ENCODE results near the gene FUT8.

Gene FUT8

DNA sequence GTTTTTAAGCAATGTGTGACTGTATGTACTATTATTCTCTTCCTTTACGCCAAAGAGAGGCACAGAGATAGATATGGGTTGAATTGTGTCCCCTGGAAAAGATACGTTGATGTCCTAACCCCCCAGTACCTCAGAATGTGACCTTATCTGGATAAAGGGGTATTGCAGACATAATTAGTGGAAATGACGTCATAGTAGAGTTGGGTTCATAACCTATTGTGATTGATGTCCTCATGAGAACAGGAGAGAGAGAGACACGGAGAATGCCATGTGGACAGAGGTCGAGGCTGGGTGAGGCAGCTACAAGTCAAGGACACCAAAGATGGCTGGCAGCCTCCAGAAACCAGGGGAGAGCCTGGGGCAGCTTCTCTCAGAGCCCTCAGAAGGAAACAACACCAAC, 376.3 kb downstream of the FUT8 start:
- no peak for DNase-seq

DNA sequence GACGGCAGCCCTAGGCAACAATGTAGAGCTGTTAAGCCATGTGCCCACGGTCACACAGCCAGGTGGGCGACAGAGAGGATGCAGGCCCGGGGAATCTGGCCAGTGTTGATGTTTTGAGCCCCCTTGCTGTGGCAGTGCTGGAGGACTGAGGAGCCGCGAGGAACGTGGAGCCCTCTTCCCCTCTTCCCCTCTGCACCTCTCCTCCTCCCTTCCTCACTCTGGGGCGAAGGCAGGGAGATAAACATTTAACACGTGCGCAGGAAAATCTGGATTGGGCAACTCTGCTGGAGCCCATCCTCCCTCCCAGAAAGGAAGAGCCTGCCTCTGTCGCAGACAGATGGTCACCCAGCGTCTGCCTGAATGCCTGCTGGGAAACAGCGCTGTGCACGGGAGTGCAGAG, 376.8 kb downstream of the FUT8 start:
- no peak for DNase-seq

DNA sequence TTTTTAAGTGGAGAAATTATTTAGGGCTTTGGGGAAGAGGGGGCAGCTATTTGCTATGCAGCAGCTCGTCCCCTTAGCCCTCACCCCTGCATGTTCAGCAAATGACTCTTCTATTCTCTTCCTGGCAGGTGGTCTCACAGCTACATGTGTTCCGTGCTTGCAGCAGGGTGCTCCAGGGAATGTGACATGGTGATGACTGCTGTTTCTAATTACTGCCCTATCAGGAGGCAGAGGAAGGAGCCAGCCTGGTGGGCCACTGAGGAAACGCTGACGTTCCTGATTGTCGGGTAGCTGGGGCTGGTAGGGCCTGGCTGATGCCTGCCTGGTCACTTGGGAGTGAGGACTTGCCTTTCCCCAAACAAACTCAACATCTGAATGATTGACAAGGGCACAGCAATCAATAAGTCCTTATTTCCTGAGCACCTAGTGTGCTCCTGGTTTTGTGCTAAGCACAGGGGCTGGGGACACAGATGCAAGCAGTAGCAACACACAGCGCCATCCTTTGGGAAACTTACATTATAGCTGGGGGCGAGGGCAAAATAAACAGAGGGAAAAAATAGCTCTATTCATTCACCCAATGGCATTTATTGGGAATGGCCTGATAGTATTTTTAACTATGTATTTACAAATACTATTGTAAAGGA, 377.8 kb downstream of the FUT8 start:
- DNase-seq = no peak

DNA sequence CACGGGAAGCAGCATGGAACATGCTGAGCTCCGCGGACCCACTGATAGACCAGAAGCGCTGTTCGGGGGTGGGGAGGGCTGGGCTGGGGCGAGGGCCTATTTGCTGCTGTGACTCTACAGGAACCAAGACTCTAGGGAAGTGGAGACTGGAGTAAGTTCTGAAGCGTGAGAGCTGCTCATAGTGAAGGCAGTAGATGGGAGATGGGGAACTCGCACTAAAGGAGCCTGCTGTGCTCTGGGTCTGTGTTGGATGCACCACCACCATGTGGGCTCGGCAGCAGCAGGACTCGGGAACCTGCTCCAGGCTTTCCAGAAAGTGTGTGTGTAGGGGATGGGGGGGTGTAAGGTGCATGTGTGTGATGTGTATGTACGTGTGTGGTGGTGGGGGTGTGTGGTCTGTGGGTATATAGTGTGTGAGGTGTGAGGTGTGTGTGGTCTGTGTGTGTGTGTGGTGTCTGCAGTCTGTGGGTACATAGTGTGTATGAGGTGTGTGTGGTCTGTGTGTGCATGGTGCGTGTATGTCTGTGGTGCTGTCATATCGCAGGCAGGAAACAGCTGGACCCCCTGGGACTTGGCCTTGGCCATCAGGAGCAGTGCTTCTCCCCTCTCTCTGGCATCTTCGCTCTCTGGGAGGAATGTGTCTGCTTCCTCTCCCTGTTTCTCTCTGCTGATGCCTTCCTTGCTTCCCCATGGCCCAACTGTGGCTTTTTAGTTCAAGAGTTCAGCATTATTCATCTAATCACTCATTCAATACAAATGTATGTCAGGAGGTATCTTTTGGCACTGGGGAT, 378.9 kb downstream of the FUT8 start:
- no peak for DNase-seq

DNA sequence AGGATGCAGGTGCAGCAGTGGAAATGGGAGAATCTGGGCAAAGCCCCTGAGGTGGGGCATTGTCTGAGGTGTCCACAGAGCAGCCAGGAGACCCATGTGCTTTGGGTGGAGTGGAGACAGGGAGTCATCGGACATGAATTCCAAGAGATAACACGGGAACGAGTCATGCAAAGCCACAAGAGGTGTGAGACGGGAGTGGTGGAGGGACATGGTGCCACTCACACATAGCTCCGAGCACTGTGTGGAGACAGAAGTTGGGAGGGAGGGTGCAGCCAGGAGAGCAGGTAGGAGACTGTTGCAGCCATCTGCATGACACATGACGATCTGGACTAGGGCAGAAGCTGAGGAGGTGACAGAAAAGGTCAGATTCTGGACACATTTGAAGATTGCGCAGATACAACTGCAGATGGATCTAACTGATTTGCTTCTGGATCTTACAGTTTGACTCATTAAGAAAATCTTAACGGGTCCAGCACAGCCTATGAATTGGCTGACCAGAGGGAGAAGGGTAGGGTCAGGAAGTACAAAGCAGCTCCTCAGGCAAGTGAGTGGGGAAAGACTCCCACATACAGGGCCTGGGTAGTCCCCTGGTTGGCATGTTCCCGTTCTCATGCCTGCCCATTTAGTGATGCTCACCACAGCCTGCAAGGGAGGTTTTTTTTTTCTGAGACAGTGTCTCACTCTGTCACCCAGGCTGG, 379.8 kb downstream of the FUT8 start:
- DNase-seq = no peak
